MM.1S (cell line): Measurements from ENCODE around the gene TMEM119.

Experiments
- DNase-seq: peaks from one replicate; pipeline ENCODE4 v3.0.0-alpha.2; 2015
- H2AFZ ChIP-seq: fragments of 300-600 bp; sonication (generic); 2 replicates; pipeline ENCODE4 v1.6.0; 2016; ENCODE audit warnings: antibody characterized with exemption, low read length
- H3F3A ChIP-seq: fragments of 300-600 bp; sonication (generic); 2 replicates; pipeline ENCODE4 v1.6.1; 2016; ENCODE audit warnings: mild to moderate bottlenecking, antibody characterized with exemption, low read length, moderate library complexity, mixed read lengths; ENCODE audit not compliant: insufficient read depth
- H3K27ac ChIP-seq: fragments of 300-600 bp; sonication (generic); 2 replicates; pipeline ENCODE4 v1.5.1; 2016; ENCODE audit warnings: mild to moderate bottlenecking, low read length
- H3K27me3 ChIP-seq: fragments of 300-600 bp; sonication (generic); replicated peaks from 2 replicates; pipeline ENCODE4 v1.6.0; 2016; ENCODE audit warnings: low read length; ENCODE audit not compliant: insufficient read depth
- H3K36me3 ChIP-seq: fragments of 300-600 bp; sonication (generic); replicated peaks from 2 replicates; pipeline ENCODE4 v1.6.1; 2016; ENCODE audit warnings: mild to moderate bottlenecking, low read length, mixed read lengths; ENCODE audit not compliant: insufficient read depth
- H3K4me1 ChIP-seq: fragments of 300-600 bp; sonication (generic); 2 replicates; pipeline ENCODE4 v1.6.1; 2016; ENCODE audit warnings: low read length, mixed read lengths
- H3K4me2 ChIP-seq: fragments of 300-600 bp; sonication (generic); 2 replicates; pipeline ENCODE4 v1.6.0; 2016; ENCODE audit warnings: low read depth, low read length
- H3K4me3 ChIP-seq: fragments of 300-600 bp; sonication (generic); 2 replicates; pipeline ENCODE4 v1.5.1; 2016; ENCODE audit warnings: low read length, mixed read lengths
- H3K79me2 ChIP-seq: fragments of 300-600 bp; sonication (generic); 2 replicates; pipeline ENCODE4 v1.6.1; 2016; ENCODE audit warnings: mixed run types, low read length, mixed read lengths
- H3K9ac ChIP-seq: fragments of 300-600 bp; sonication (generic); 2 replicates; pipeline ENCODE4 v1.6.1; 2016; ENCODE audit warnings: low read length, mixed read lengths
- H3K9me2 ChIP-seq: fragments of 300-600 bp; sonication (generic); replicated peaks from 2 replicates; pipeline ENCODE4 v1.6.1; 2016; ENCODE audit warnings: mild to moderate bottlenecking, low read length, mixed read lengths; ENCODE audit not compliant: insufficient read depth
- H3K9me3 ChIP-seq: fragments of 300-600 bp; sonication (generic); replicated peaks from 2 replicates; pipeline ENCODE4 v1.6.1; 2016; ENCODE audit warnings: mild to moderate bottlenecking, low read length, mixed read lengths; ENCODE audit not compliant: insufficient read depth
- H4K20me1 ChIP-seq: fragments of 300-600 bp; sonication (generic); 2 replicates; pipeline ENCODE4 v1.6.1; 2016; ENCODE audit warnings: mild to moderate bottlenecking, low read length, moderate library complexity, mixed read lengths; ENCODE audit not compliant: insufficient read depth
- CTCF ChIP-seq: fragments of 300-600 bp; sonication (generic); IDR thresholded peaks from 2 replicates; pipeline ENCODE4 v1.5.1; 2016; ENCODE audit warnings: antibody characterized with exemption, low read length, mixed read lengths
- EZH2 ChIP-seq: fragments of 300-600 bp; sonication (generic); optimal IDR thresholded peaks from 2 replicates; pipeline ENCODE3; 2017; ENCODE audit warnings: low read depth, mild to moderate bottlenecking, antibody characterized with exemption, low read length, mixed read lengths
- EZH2phosphoT487 ChIP-seq: fragments of 300-600 bp; sonication (generic); IDR thresholded peaks from 2 replicates; pipeline ENCODE4 v1.6.1; 2018; ENCODE audit warnings: antibody characterized with exemption, low read length

Gene TMEM119

DNA sequence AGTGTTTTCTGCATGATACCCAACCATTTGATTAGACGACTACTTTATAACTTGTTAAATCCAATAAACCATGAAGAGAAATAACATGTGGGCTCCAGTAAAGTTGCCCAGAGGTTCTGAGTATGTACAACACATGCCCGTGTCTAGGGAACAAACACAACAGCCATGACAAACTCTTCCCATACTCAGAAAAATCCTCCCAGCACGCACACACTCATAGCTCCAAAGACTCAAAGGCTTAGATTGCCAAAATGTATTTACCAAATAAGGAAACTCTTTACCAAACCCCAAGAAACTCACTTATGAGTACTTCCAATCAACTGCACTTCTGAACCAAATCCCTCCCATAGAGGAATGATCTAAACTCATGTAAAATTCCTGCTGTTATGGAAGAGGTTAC is 54.2 kb downstream of the TMEM119 start:
- H3K4me2 ChIP-seq: no peak overlapping the region
- 0 out of 2 replicates have a peak, but pooled peaks cover 9% of the 10 kb centered on the region for H4K20me1 ChIP-seq
- no peaks in the 10 kb centered on the region for H3K27me3 ChIP-seq
- H3K79me2 ChIP-seq: peaks cover 91% of the 10 kb centered on the region
- no peak overlapping the region for H3K4me3 ChIP-seq
- H3K9me2 ChIP-seq: no peaks in the 10 kb centered on the region
- peaks cover 33% of the 10 kb centered on the region for H3F3A ChIP-seq
- H2AFZ ChIP-seq: no peak overlapping the region
- H3K27ac ChIP-seq: no peak overlapping the region
- no peak for TF ChIP-seq CTCF
- TF ChIP-seq EZH2phosphoT487: no peak
- TF ChIP-seq EZH2: no peak
- H3K9ac ChIP-seq: no peak overlapping the region
- H3K9me3 ChIP-seq: no peaks in the 10 kb centered on the region
- peaks cover 22% of the 10 kb centered on the region for H3K36me3 ChIP-seq
- H3K4me1 ChIP-seq: peaks cover 20% of the 10 kb centered on the region
- no peak for DNase-seq

- H3K9me3 ChIP-seq: no peaks in the 10 kb centered on the region
- H3K79me2 ChIP-seq: peaks cover 91% of the 10 kb centered on the region
- no peaks in the 10 kb centered on the region for H3K9me2 ChIP-seq
- H3K4me3 ChIP-seq: peak overlapping the region; percentile 23
- H3K4me1 ChIP-seq: peaks cover 20% of the 10 kb centered on the region
- no peak for DNase-seq
- TF ChIP-seq EZH2phosphoT487: no peak
- peaks cover 23% of the 10 kb centered on the region; the same call in 1 of the 2 replicates for H3K36me3 ChIP-seq
- peak overlapping the region; percentile 5; the same call in 1 of the 2 replicates for H3K9ac ChIP-seq
- peak overlapping the region; percentile 84; the same call in 1 of the 2 replicates for H3K27ac ChIP-seq
- 0 out of 2 replicates have a peak, but pooled peaks cover 5% of the 10 kb centered on the region for H4K20me1 ChIP-seq
- H2AFZ ChIP-seq: no peak overlapping the region
- H3K4me2 ChIP-seq: peak overlapping the region; percentile 52
- no peaks in the 10 kb centered on the region for H3K27me3 ChIP-seq
- peaks cover 33% of the 10 kb centered on the region for H3F3A ChIP-seq
Measured at GRCh38 chr12:108542320-108542719, 55.6 kb downstream of the TMEM119 start.
